Naive B cell (primary cell): Measurements from ENCODE around the gene SPTBN5. TPM values are rescaled to one million over a fixed set of nuclear protein-coding genes. Genes with fewer than 3 reads are reported as not detected.
A peak's percentile ranks its signal among the peaks of the same experiment; 100 is the strongest.

ENCODE experiments used
- ATAC-seq, 2 donors: fragments of 150-1000 bp; cut with Tn5 transposase; 2 replicates each; pipeline ENCODE4 v1.10.0; 2021; ENCODE audit warnings: low read depth in 2 of 2, mild to moderate bottlenecking in 2 of 2, moderate library complexity in 2 of 2
- DNase-seq: peaks from one replicate; pipeline ENCODE4 v3.0.0; 2022
- H3K27ac Mint-ChIP-seq, 6 donors: one replicate each; pipeline ENCODE4 v1.8.0; 2020 to 2022; ENCODE audit warnings: mild to moderate bottlenecking in 6 of 6, mixed read lengths in 6 of 6, moderate library complexity in 5 of 6, inconsistent platforms in 2 of 6
- H3K27me3 Mint-ChIP-seq, 3 donors: one replicate each; pipeline ENCODE4 v1.8.0; 2021 to 2022; ENCODE audit warnings: mixed read lengths in 3 of 3, mild to moderate bottlenecking in 1 of 3
- H3K36me3 Mint-ChIP-seq, 2 donors: one replicate each; pipeline ENCODE4 v1.8.0; 2020 to 2022; ENCODE audit warnings: mixed read lengths in 2 of 2, inconsistent platforms in 1 of 2, mild to moderate bottlenecking in 1 of 2
- H3K4me1 Mint-ChIP-seq, 3 donors: one replicate each; pipeline ENCODE4 v1.8.0; 2020 to 2022; ENCODE audit warnings: mixed read lengths in 3 of 3, inconsistent platforms in 1 of 3, mild to moderate bottlenecking in 1 of 3, moderate library complexity in 1 of 3
- H3K4me3 Mint-ChIP-seq, 8 donors: one replicate each; pipeline ENCODE4 v1.8.0; 2020 to 2022; ENCODE audit warnings: mild to moderate bottlenecking in 8 of 8, mixed read lengths in 8 of 8, moderate library complexity in 8 of 8, inconsistent platforms in 2 of 8
- H3K9me3 Mint-ChIP-seq, 7 donors: one replicate each; pipeline ENCODE4 v1.8.0; 2020 to 2022; ENCODE audit warnings: mixed read lengths in 7 of 7, mild to moderate bottlenecking in 5 of 7, inconsistent platforms in 2 of 7, moderate library complexity in 1 of 7
- polyA plus RNA-seq, 6 donors: library from polyadenylated mRNA; unstranded; fragments of 300-500 nt; fragmentation: Illumina TruSeq; gene quantifications; one replicate each; pipeline ENCODE4 v1.2.3, GENCODE V29; 2021; ENCODE audit warnings: low read depth in 6 of 6

SPTBN5 gene
- polyA plus RNA-seq, 6 donors from 2014 or later: not detected

GRCh38 chr15:41849861-41850260 lies 44.0 kb downstream of the SPTBN5 start:
- peaks cover 0 to 6% (median 0%) of the 10 kb centered on the region in 3 donors for H3K27me3 Mint-ChIP-seq
- no peak overlapping the region for H3K27ac Mint-ChIP-seq
- ATAC-seq (no peak), DNase-seq (no peak)
- peaks cover 0 to 14% of the 10 kb centered on the region in 2 donors for H3K36me3 Mint-ChIP-seq
- no peak overlapping the region for H3K4me3 Mint-ChIP-seq
- peaks cover 5 to 11% (median 8%) of the 10 kb centered on the region in 3 donors for H3K4me1 Mint-ChIP-seq
- no peaks in the 10 kb centered on the region for H3K9me3 Mint-ChIP-seq

- Mint-ChIP-seq H3K4me1 (peaks cover 5 to 11% (median 8%) of the 10 kb centered on the region in 3 donors), H3K36me3 (peaks cover 0 to 14% of the 10 kb centered on the region in 2 donors), H3K9me3 (no peaks in the 10 kb centered on the region), H3K27ac (peak overlapping the region in 2 of 6 donors; percentile 52 to 84), H3K27me3 (peaks cover 0 to 6% (median 0%) of the 10 kb centered on the region in 3 donors), H3K4me3 (no peak overlapping the region)
- DNase-seq: no peak
- ATAC-seq: no peak
Observed at GRCh38 chr15:41849204-41849603, 44.6 kb downstream of the SPTBN5 start.

- peaks cover 0 to 14% of the 10 kb centered on the region in 2 donors for H3K36me3 Mint-ChIP-seq
- H3K4me1 Mint-ChIP-seq: peaks cover 5 to 11% (median 8%) of the 10 kb centered on the region in 3 donors
- ATAC-seq: no peak
- peak overlapping the region in 1 of 6 donors; percentile 77 for H3K27ac Mint-ChIP-seq
- H3K27me3 Mint-ChIP-seq: peaks cover 0 to 6% (median 0%) of the 10 kb centered on the region in 3 donors
- H3K4me3 Mint-ChIP-seq: no peak overlapping the region
- no peak for DNase-seq
- H3K9me3 Mint-ChIP-seq: no peaks in the 10 kb centered on the region
Observed at GRCh38 chr15:41848631-41849030, 45.2 kb downstream of the SPTBN5 start.

- ATAC-seq: no peak
- Mint-ChIP-seq H3K9me3 (no peaks in the 10 kb centered on the region), H3K27me3 (peaks cover 0 to 6% (median 0%) of the 10 kb centered on the region in 3 donors)
Observed at GRCh38 chr15:41847981-41848380, 45.9 kb downstream of the SPTBN5 start.

GRCh38 chr15:41847206-41847605 lies 46.6 kb downstream of the SPTBN5 start:
- H3K9me3 Mint-ChIP-seq: no peaks in the 10 kb centered on the region
- no peak overlapping the region for H3K4me3 Mint-ChIP-seq
- DNase-seq: no peak
- peaks cover 0 to 14% of the 10 kb centered on the region in 2 donors for H3K36me3 Mint-ChIP-seq
- ATAC-seq: no peak
- no peak overlapping the region for H3K27ac Mint-ChIP-seq
- H3K4me1 Mint-ChIP-seq: peaks cover 5 to 11% (median 8%) of the 10 kb centered on the region in 3 donors
- H3K27me3 Mint-ChIP-seq: peaks cover 0 to 6% (median 0%) of the 10 kb centered on the region in 3 donors

More at GRCh38 chr15:41847981-41848380, 45.9 kb downstream of the SPTBN5 start:
- H3K4me1 Mint-ChIP-seq: peaks cover 5 to 11% (median 8%) of the 10 kb centered on the region in 3 donors
- H3K36me3 Mint-ChIP-seq: peaks cover 0 to 14% of the 10 kb centered on the region in 2 donors
- DNase-seq: no peak
- H3K4me3 Mint-ChIP-seq: no peak overlapping the region
- no peak overlapping the region for H3K27ac Mint-ChIP-seq

GRCh38 chr15:41844814-41845213 lies 49.0 kb downstream of the SPTBN5 start:
- H3K27ac Mint-ChIP-seq: peak overlapping the region in 1 of 6 donors; percentile 58
- DNase-seq (no peak), ATAC-seq (no peak)
- H3K36me3 Mint-ChIP-seq: peaks cover 0 to 14% of the 10 kb centered on the region in 2 donors
- H3K4me1 Mint-ChIP-seq: no peaks in the 10 kb centered on the region
- H3K4me3 Mint-ChIP-seq: no peak overlapping the region
- no peaks in the 10 kb centered on the region for H3K27me3 Mint-ChIP-seq
- H3K9me3 Mint-ChIP-seq: no peaks in the 10 kb centered on the region

GRCh38 chr15:41843571-41843970 lies 50.3 kb downstream of the SPTBN5 start:
- no peak for ATAC-seq
- H3K4me1 Mint-ChIP-seq: no peaks in the 10 kb centered on the region
- H3K27me3 Mint-ChIP-seq: no peaks in the 10 kb centered on the region
- H3K36me3 Mint-ChIP-seq: peaks cover 0 to 14% of the 10 kb centered on the region in 2 donors
- no peak overlapping the region for H3K4me3 Mint-ChIP-seq
- no peaks in the 10 kb centered on the region for H3K9me3 Mint-ChIP-seq
- no peak for DNase-seq
- H3K27ac Mint-ChIP-seq: no peak overlapping the region

GRCh38 chr15:41842229-41842628 lies 51.6 kb downstream of the SPTBN5 start:
- H3K36me3 Mint-ChIP-seq: peaks cover 0 to under 1% of the 10 kb centered on the region in 2 donors
- peaks cover 0 to under 1% (median 0%) of the 10 kb centered on the region in 3 donors for H3K4me1 Mint-ChIP-seq
- H3K27ac Mint-ChIP-seq: no peak overlapping the region
- H3K9me3 Mint-ChIP-seq: no peaks in the 10 kb centered on the region
- no peak for ATAC-seq
- no peak for DNase-seq
- H3K27me3 Mint-ChIP-seq: no peaks in the 10 kb centered on the region
- H3K4me3 Mint-ChIP-seq: no peak overlapping the region

- no peaks in the 10 kb centered on the region for H3K9me3 Mint-ChIP-seq
- no peaks in the 10 kb centered on the region for H3K36me3 Mint-ChIP-seq
- ATAC-seq: no peak
- peaks cover 0 to 2% (median 1%) of the 10 kb centered on the region in 3 donors for H3K4me1 Mint-ChIP-seq
- H3K27ac Mint-ChIP-seq: no peak overlapping the region
- H3K27me3 Mint-ChIP-seq: no peaks in the 10 kb centered on the region
- H3K4me3 Mint-ChIP-seq: no peak overlapping the region
- no peak for DNase-seq
Observed at GRCh38 chr15:41841131-41841530, 52.7 kb downstream of the SPTBN5 start.

GRCh38 chr15:41840673-41841072 lies 53.2 kb downstream of the SPTBN5 start:
- H3K27ac Mint-ChIP-seq: no peak overlapping the region
- DNase-seq: no peak
- H3K4me1 Mint-ChIP-seq: peaks cover 0 to 6% (median 2%) of the 10 kb centered on the region in 3 donors
- no peaks in the 10 kb centered on the region for H3K27me3 Mint-ChIP-seq
- ATAC-seq: no peak
- H3K4me3 Mint-ChIP-seq: no peak overlapping the region
- no peaks in the 10 kb centered on the region for H3K9me3 Mint-ChIP-seq
- no peaks in the 10 kb centered on the region for H3K36me3 Mint-ChIP-seq

- DNase-seq (no peak), ATAC-seq (no peak)
- no peaks in the 10 kb centered on the region for H3K9me3 Mint-ChIP-seq
- H3K27me3 Mint-ChIP-seq: no peaks in the 10 kb centered on the region
- H3K4me1 Mint-ChIP-seq: peaks cover 0 to 11% (median 2%) of the 10 kb centered on the region in 3 donors
- H3K27ac Mint-ChIP-seq: peak overlapping the region in 1 of 6 donors; percentile 16
- no peaks in the 10 kb centered on the region for H3K36me3 Mint-ChIP-seq
- H3K4me3 Mint-ChIP-seq: no peak overlapping the region
Observed at GRCh38 chr15:41839781-41840491, 53.9 kb downstream of the SPTBN5 start.

- peak within 1 kb of the TSS in 1 of 6 donors; percentile 16 for H3K27ac Mint-ChIP-seq
- no peaks in the 10 kb centered on the region for H3K36me3 Mint-ChIP-seq
- H3K4me3 Mint-ChIP-seq: no peak within 1 kb of the TSS
- no peaks in the 10 kb centered on the region for H3K27me3 Mint-ChIP-seq
- DNase-seq: no peak
- no peaks in the 10 kb centered on the region for H3K9me3 Mint-ChIP-seq
- peaks cover 5 to 11% (median 8%) of the 10 kb centered on the region in 3 donors for H3K4me1 Mint-ChIP-seq
- no peak for ATAC-seq
Observed at GRCh38 chr15:41838400-41838897, 55.4 kb downstream of the SPTBN5 start, which contains the start of gene PLA2G4B. Gene PLA2G4B (plus strand): TSS chr15:41838847. CDS start chr15:41838914, 67 bp downstream.

- ATAC-seq (no peak), DNase-seq (no peak)
- H3K27me3 Mint-ChIP-seq: no peaks in the 10 kb centered on the region
- no peak overlapping the region for H3K27ac Mint-ChIP-seq
- H3K9me3 Mint-ChIP-seq: no peaks in the 10 kb centered on the region
- no peak overlapping the region for H3K4me3 Mint-ChIP-seq
- no peaks in the 10 kb centered on the region for H3K36me3 Mint-ChIP-seq
- H3K4me1 Mint-ChIP-seq: peaks cover 17 to 23% (median 18%) of the 10 kb centered on the region in 3 donors
Observed at GRCh38 chr15:41836713-41837454, 57.0 kb downstream of the SPTBN5 start.
